Right lobe of liver (tissue), 4 donors: ENCODE measurements around the gene WHRN.

Experiments used
- CTCF ChIP-seq, 4 donors: fragments of 200-600 bp in 3 of 4; fragments of 450-650 bp in 1 of 4; IDR thresholded peaks; one replicate each; pipeline versions ENCODE4 v1.5.1 to v1.8.0; 2016 to 2022; ENCODE audit warnings: antibody characterized with exemption in 4 of 4, mild to moderate bottlenecking in 2 of 4
- POLR2A ChIP-seq: fragments of 450-650 bp; IDR thresholded peaks from one replicate; pipeline ENCODE4 v1.6.1; 2017; ENCODE audit warnings: antibody characterized with exemption, mild to moderate bottlenecking
- donor health status: DM: no; HTN: no; CAD: no.
- donor health status: DM: no; HTN: no; CAD: no.
- donor health status: DM: no; HTN: yes; CAD: no.

DNA sequence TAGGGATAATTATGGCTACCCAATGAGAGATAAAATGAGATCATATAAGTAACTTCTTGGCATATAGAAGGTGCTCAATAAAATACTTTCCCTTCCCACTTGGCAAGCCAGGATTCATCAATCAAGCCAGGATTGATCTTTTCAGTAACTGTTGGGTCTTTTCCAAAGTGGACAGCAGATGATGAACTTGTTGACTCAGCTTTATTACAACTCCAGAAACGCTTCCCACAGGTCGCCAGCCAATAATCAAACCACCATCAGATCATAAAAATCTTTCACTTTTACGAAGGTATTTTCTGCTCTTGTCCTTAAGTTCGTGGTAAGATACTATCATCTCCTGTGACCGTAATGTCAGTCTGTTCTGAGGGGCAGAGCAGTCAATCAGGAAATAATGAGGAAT lies 39.8 kb upstream of the WHRN start:
- TF ChIP-seq CTCF (IDR thresholded peaks at IDR 0.05) = no peak
- no peak for TF ChIP-seq POLR2A
